ENCODE data around the gene PRDM9.
"Not testable (repeated sequence)": the region's sequence is repeated elsewhere in the genome, so short reads cannot be mapped to it uniquely, and the experiment has no call there.

Gene PRDM9

GRCh38 chr5:23527216-23527920, 20.0 kb downstream of the PRDM9 start:
- not testable (repeated sequence) for H3K4me3 ChIP-seq (ENCODE audit: low read length); H3K4me1 ChIP-seq (ENCODE audit: control insufficient read depth, insufficient read depth, low read length); H3K9ac ChIP-seq (ENCODE audit: low read length); DNase-seq (ENCODE audit: low read depth); H3K27me3 ChIP-seq (replicated peaks; ENCODE audit: control insufficient read depth, insufficient read depth, low read length); H3K36me3 ChIP-seq (ENCODE audit: control insufficient read depth, insufficient read depth, low read length, severe bottlenecking); H3K9me3 ChIP-seq (ENCODE audit: control insufficient read depth, low read length)

- no peak overlapping the region for H3K9ac ChIP-seq (ENCODE audit: low read length)
- no peaks in the 10 kb centered on the region for H3K36me3 ChIP-seq (ENCODE audit: control insufficient read depth, insufficient read depth, low read length, severe bottlenecking)
- no peaks in the 10 kb centered on the region for H3K27me3 ChIP-seq (replicated peaks; ENCODE audit: control insufficient read depth, insufficient read depth, low read length)
- no peak overlapping the region for H3K4me3 ChIP-seq (ENCODE audit: low read length)
- DNase-seq (ENCODE audit: low read depth) = no peak
- H3K9me3 ChIP-seq (ENCODE audit: control insufficient read depth, low read length) = no peaks in the 10 kb centered on the region
- H3K4me1 ChIP-seq (ENCODE audit: control insufficient read depth, insufficient read depth, low read length) = no peaks in the 10 kb centered on the region
These were observed 21.3 kb downstream of the PRDM9 start for GRCh38 chr5:23528677-23529076.

GRCh38 chr5:23530571-23530970, 23.2 kb downstream of the PRDM9 start:
- H3K36me3 ChIP-seq (ENCODE audit: control insufficient read depth, insufficient read depth, low read length, severe bottlenecking) = no peaks in the 10 kb centered on the region
- no peak for DNase-seq (ENCODE audit: low read depth)
- no peaks in the 10 kb centered on the region for H3K4me1 ChIP-seq (ENCODE audit: control insufficient read depth, insufficient read depth, low read length)
- no peaks in the 10 kb centered on the region for H3K9me3 ChIP-seq (ENCODE audit: control insufficient read depth, low read length)
- no peak overlapping the region for H3K4me3 ChIP-seq (ENCODE audit: low read length)
- H3K9ac ChIP-seq (ENCODE audit: low read length) = no peak overlapping the region
- H3K27me3 ChIP-seq (replicated peaks; ENCODE audit: control insufficient read depth, insufficient read depth, low read length) = no peaks in the 10 kb centered on the region

GRCh38 chr5:23571059-23571458, 63.6 kb downstream of the PRDM9 start:
- no peaks in the 10 kb centered on the region for H3K9me3 ChIP-seq (ENCODE audit: control insufficient read depth, low read length)
- no peak for DNase-seq (ENCODE audit: low read depth)
- no peak overlapping the region for H3K9ac ChIP-seq (ENCODE audit: low read length)
- no peak overlapping the region for H3K4me3 ChIP-seq (ENCODE audit: low read length)
- H3K36me3 ChIP-seq (ENCODE audit: control insufficient read depth, insufficient read depth, low read length, severe bottlenecking) = no peaks in the 10 kb centered on the region
- peaks cover 10% of the 10 kb centered on the region for H3K4me1 ChIP-seq (ENCODE audit: control insufficient read depth, insufficient read depth, low read length)
- H3K27me3 ChIP-seq (replicated peaks; ENCODE audit: control insufficient read depth, insufficient read depth, low read length) = no peaks in the 10 kb centered on the region

All from adipocyte (in vitro differentiated cells).